Endodermal cell (in vitro differentiated cells): ENCODE measurements around the gene MPPED2. TPM values are rescaled to one million over a fixed set of nuclear protein-coding genes. Genes with fewer than 3 reads are reported as not detected.

Experiments used
- DNase-seq: peaks from one replicate; pipeline ENCODE4 v3.0.0-alpha.2; 2017
- H3K27ac ChIP-seq: 2 replicates; pipeline ENCODE4 v1.5.1; 2013; ENCODE audit warnings: mild to moderate bottlenecking, low read depth, low read length, moderate library complexity
- H3K27me3 ChIP-seq: 2 replicates; pipeline ENCODE4 v1.6.1; 2013; ENCODE audit warnings: mild to moderate bottlenecking, low read length, moderate library complexity; ENCODE audit not compliant: insufficient read depth, control insufficient read depth, poor library complexity, severe bottlenecking
- H3K36me3 ChIP-seq: 2 replicates; pipeline ENCODE4 v1.7.0; 2013; ENCODE audit warnings: mild to moderate bottlenecking, low read length, moderate library complexity; ENCODE audit not compliant: control insufficient read depth, insufficient read depth
- H3K4me1 ChIP-seq: one replicate; pipeline ENCODE4 v1.7.0; 2013; ENCODE audit warnings: low read length; ENCODE audit not compliant: control insufficient read depth, insufficient read depth
- H3K4me3 ChIP-seq: 2 replicates; pipeline ENCODE4 v1.5.1; 2013; ENCODE audit warnings: mild to moderate bottlenecking, low read length, moderate library complexity
- H3K9ac ChIP-seq: 2 replicates; pipeline ENCODE4 v1.6.1; 2013; ENCODE audit warnings: mild to moderate bottlenecking, low read length, moderate library complexity; ENCODE audit not compliant: poor library complexity, severe bottlenecking; ENCODE audit errors: extremely low read depth
- H3K9me3 ChIP-seq: 2 replicates; pipeline ENCODE4 v1.6.1; 2013; ENCODE audit warnings: mild to moderate bottlenecking, low read length, moderate library complexity; ENCODE audit not compliant: control insufficient read depth
- H3K27ac Mint-ChIP-seq: 2 replicates; pipeline ENCODE4 v1.8.0; 2020; ENCODE audit warnings: mixed read lengths
- H3K27me3 Mint-ChIP-seq: 2 replicates; pipeline ENCODE4 v1.8.0; 2021; ENCODE audit warnings: mild to moderate bottlenecking, mixed read lengths; ENCODE audit not compliant: insufficient read depth
- H3K36me3 Mint-ChIP-seq: 2 replicates; pipeline ENCODE4 v1.8.0; 2020; ENCODE audit warnings: low read depth, mixed read lengths
- H3K4me1 Mint-ChIP-seq: 2 replicates; pipeline ENCODE4 v1.8.0; 2020; ENCODE audit warnings: mixed read lengths
- H3K4me3 Mint-ChIP-seq: 2 replicates; pipeline ENCODE4 v1.8.0; 2020; ENCODE audit warnings: mild to moderate bottlenecking, moderate library complexity, mixed read lengths
- H3K9me3 Mint-ChIP-seq: 2 replicates; pipeline ENCODE4 v1.8.0; 2020; ENCODE audit warnings: mild to moderate bottlenecking, mixed read lengths
- WGBS, 2 experiments: methylation state at CpG; one replicate each; pipeline versions ENCODE4 v1.1.5 to v1.1.7; 2013; ENCODE audit warnings: missing lambda C conversion rate in 2 of 2, mixed read lengths in 1 of 2; ENCODE audit not compliant: insufficient coverage in 1 of 2, insufficient read length in 1 of 2; 5-methylcytosine and 5-hydroxymethylcytosine counted together
- total RNA-seq, 2 donors: library from RNA; stranded (reverse); fragmentation: NEBNext Ultra II Directional in 1 of 2; extraction: Animal tissue kit (Norgen Biotek cat#: 25700) in 1 of 2; gene quantifications; 2 replicates in 1 of 2; 3 replicates in 1 of 2; pipeline ENCODE4 v1.2.1, GENCODE V29; 2021
- TF ChIP-seq, protein P1 (sequence below): fragments of 200-600 bp; sonication (generic); conservative IDR thresholded peaks from 2 replicates; pipeline ENCODE4 v1.5.0; 2021; ENCODE audit warnings: antibody characterized with exemption, mild to moderate bottlenecking

Gene MPPED2
- total RNA-seq, 2 donors from 2014 or later, result 1.5 to 16.4 TPM

DNA sequence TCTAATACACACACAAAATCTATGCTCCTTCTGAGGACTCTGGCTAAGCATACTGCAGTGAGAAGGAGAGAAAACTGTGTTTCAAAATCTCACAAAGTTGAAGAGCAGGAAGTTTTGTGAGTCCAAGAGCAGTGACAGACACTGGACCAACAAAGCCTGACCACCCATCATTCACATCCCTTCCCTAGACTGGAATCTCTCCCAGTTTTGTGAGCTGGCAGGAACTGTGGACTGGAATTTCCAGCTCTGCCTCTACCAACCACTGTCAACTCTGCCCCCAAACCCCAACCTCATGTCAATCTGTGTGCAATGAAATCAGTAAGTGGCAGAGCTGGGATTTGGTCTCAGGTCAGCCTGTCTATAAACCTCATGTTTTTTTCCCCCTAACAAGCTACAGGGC is 150.7 kb downstream of the MPPED2 start:
- no peak for DNase-seq
- H3K36me3 Mint-ChIP-seq, result no peaks in the 10 kb centered on the region
- H3K27ac ChIP-seq, result no peak overlapping the region
- peaks cover 2% of the 10 kb centered on the region for H3K9me3 Mint-ChIP-seq
- no peaks in the 10 kb centered on the region for H3K36me3 ChIP-seq
- H3K27ac Mint-ChIP-seq, result no peak overlapping the region
- H3K4me3 Mint-ChIP-seq, result no peak overlapping the region
- TF ChIP-seq, protein P1, sequence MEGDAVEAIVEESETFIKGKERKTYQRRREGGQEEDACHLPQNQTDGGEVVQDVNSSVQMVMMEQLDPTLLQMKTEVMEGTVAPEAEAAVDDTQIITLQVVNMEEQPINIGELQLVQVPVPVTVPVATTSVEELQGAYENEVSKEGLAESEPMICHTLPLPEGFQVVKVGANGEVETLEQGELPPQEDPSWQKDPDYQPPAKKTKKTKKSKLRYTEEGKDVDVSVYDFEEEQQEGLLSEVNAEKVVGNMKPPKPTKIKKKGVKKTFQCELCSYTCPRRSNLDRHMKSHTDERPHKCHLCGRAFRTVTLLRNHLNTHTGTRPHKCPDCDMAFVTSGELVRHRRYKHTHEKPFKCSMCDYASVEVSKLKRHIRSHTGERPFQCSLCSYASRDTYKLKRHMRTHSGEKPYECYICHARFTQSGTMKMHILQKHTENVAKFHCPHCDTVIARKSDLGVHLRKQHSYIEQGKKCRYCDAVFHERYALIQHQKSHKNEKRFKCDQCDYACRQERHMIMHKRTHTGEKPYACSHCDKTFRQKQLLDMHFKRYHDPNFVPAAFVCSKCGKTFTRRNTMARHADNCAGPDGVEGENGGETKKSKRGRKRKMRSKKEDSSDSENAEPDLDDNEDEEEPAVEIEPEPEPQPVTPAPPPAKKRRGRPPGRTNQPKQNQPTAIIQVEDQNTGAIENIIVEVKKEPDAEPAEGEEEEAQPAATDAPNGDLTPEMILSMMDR, result no peak
- H3K27me3 ChIP-seq, result no peaks in the 10 kb centered on the region
- H3K4me1 Mint-ChIP-seq, result peaks cover 49% of the 10 kb centered on the region
- H3K4me3 ChIP-seq, result no peak overlapping the region
- no peak overlapping the region for H3K9ac ChIP-seq
- peaks cover 15% of the 10 kb centered on the region for H3K4me1 ChIP-seq
- H3K9me3 ChIP-seq, result no peaks in the 10 kb centered on the region
- no peaks in the 10 kb centered on the region for H3K27me3 Mint-ChIP-seq

DNA sequence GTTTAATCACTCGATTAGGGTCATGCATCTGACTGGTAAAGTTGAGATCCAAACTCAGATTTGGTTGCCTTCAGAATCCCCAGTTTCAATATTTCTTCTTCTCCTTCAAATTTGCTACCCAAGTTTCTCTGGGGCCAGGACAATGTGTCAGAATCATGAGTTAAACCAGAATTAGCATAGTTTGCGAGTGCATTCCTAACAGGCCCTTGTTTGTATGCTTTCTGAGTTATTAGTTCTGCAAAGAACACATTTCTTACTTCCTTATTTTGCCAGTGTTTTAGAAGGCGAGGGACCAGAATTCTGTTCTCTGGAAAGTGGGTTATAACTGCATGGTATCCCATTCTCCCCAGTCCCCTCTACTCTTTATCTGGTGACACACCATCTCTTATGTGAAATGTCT is 151.3 kb downstream of the MPPED2 start:
- TF ChIP-seq, protein P1, result no peak
- Histone ChIP-seq H3K9me3 (no peaks in the 10 kb centered on the region), H3K4me3 (no peak overlapping the region), H3K27ac (no peak overlapping the region), H3K36me3 (no peaks in the 10 kb centered on the region), H3K4me1 (peaks cover 15% of the 10 kb centered on the region), H3K9ac (no peak overlapping the region), H3K27me3 (no peaks in the 10 kb centered on the region)
- Mint-ChIP-seq H3K9me3 (peaks cover 2% of the 10 kb centered on the region), H3K27me3 (no peaks in the 10 kb centered on the region), H3K27ac (no peak overlapping the region), H3K36me3 (no peaks in the 10 kb centered on the region), H3K4me3 (no peak overlapping the region), H3K4me1 (peaks cover 50% of the 10 kb centered on the region)
- DNase-seq, result no peak
- WGBS, 2 experiments, result 94 to 100% methylated on average over 3 of the region's 3 CpGs

DNA sequence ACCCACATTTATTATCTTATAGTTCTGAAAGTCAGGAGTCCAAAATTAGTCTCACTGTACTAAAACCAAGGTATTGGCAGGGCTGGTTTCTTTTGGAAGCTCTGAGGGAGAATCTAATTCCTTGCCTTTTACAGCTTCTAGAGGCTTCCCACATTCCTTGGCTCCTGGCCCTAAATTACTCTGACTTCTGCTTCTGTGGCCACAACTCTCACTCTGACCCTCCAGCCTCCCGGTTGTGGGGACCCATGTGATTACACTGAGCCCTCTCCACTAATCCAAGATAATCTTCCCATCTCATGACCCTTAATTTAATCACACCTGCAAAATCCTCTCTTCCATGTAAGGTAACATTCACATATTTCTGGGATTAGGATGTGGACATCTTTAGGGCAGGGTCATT is 152.3 kb downstream of the MPPED2 start:
- peaks cover 60% of the 10 kb centered on the region for H3K4me1 Mint-ChIP-seq
- TF ChIP-seq, protein P1, result no peak
- peaks cover 2% of the 10 kb centered on the region for H3K9me3 Mint-ChIP-seq
- no peaks in the 10 kb centered on the region for H3K36me3 Mint-ChIP-seq
- no peaks in the 10 kb centered on the region for H3K36me3 ChIP-seq
- H3K27ac ChIP-seq, result no peak overlapping the region
- H3K4me1 ChIP-seq, result peaks cover 21% of the 10 kb centered on the region
- no peaks in the 10 kb centered on the region for H3K9me3 ChIP-seq
- no peak overlapping the region for H3K4me3 Mint-ChIP-seq
- H3K4me3 ChIP-seq, result no peak overlapping the region
- DNase-seq, result no peak
- no peak overlapping the region for H3K27ac Mint-ChIP-seq
- WGBS, 2 experiments, result 83% methylated on average over 1 of the region's 1 CpG
- no peaks in the 10 kb centered on the region for H3K27me3 Mint-ChIP-seq
- H3K27me3 ChIP-seq, result no peaks in the 10 kb centered on the region
- H3K9ac ChIP-seq, result no peak overlapping the region
